ENCODE data around the gene MVB12A. TPM values are rescaled to one million over a fixed set of nuclear protein-coding genes. Genes with fewer than 3 reads are reported as not detected.

MVB12A gene
- total RNA-seq, 1 donor from 2014 or later, result 39.4 TPM

- H3K36me3 Mint-ChIP-seq (ENCODE audit: low read depth), result no peaks in the 10 kb centered on the region
- peaks cover 14% of the 10 kb centered on the region for H3K4me1 Mint-ChIP-seq (ENCODE audit: low read depth)
- H3K4me3 Mint-ChIP-seq (ENCODE audit: unreplicated experiment), result no peak overlapping the region
- no peak for TF ChIP-seq CTCF (IDR thresholded peaks at IDR 0.05)
- no peaks in the 10 kb centered on the region for H3K27me3 Mint-ChIP-seq (ENCODE audit: low read depth)
- peaks cover 4% of the 10 kb centered on the region for H3K9me3 Mint-ChIP-seq (ENCODE audit: low read depth)
- H3K27ac Mint-ChIP-seq (ENCODE audit: unreplicated experiment), result no peak overlapping the region
- DNase-seq (ENCODE audit: low spot score), result no peak
These were observed 39.3 kb upstream of the MVB12A start for GRCh38 chr19:17380426-17381138.

DNA sequence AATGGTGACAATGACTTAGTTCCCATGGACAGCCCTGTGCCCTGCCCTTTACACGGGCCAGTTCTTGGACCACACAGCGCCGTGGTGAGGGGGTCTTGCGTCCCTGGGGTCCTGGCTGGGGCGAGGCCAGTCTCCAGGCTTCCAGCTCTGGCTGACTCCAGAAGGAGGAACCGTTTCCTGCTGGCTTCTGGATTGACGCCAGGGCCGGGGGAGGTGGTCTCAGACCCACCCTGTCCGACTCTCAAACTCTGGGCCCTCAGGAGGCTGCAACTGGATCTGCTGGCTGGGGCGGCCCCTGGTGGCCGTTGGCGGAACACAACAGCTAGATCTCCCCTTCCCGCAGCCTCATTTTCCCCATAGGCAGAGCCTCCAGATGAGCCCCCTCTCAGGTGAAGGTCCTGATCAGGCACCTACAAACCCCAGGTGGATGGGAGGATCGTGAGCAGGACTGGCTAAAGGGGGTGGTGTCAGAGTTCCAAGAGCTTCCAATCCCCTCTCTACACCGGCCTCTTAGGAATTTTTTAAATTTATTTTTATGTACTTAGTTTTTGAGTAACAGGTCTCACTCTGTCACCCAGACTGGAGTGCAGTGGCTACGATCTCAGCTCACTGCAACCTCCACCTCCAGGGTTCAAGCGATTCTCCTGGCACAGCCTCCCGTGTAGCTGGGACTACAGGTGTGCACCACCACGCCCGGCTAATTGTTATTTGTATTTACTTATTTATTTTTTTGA lies 33.8 kb upstream of the MVB12A start:
- Mint-ChIP-seq H3K4me1 (ENCODE audit: low read depth) (peaks cover 14% of the 10 kb centered on the region), H3K27ac (ENCODE audit: unreplicated experiment) (no peak overlapping the region), H3K36me3 (ENCODE audit: low read depth) (no peaks in the 10 kb centered on the region), H3K27me3 (ENCODE audit: low read depth) (no peaks in the 10 kb centered on the region), H3K4me3 (ENCODE audit: unreplicated experiment) (no peak overlapping the region), H3K9me3 (ENCODE audit: low read depth) (peaks cover 3% of the 10 kb centered on the region)
- no peak for DNase-seq (ENCODE audit: low spot score)
- TF ChIP-seq CTCF (IDR thresholded peaks at IDR 0.05), result peak; percentile 96

- H3K4me3 Mint-ChIP-seq (ENCODE audit: unreplicated experiment), result no peak overlapping the region
- no peak for DNase-seq (ENCODE audit: low spot score)
- no peaks in the 10 kb centered on the region for H3K27me3 Mint-ChIP-seq (ENCODE audit: low read depth)
These were observed 30.6 kb upstream of the MVB12A start for GRCh38 chr19:17389288-17389687.

DNA sequence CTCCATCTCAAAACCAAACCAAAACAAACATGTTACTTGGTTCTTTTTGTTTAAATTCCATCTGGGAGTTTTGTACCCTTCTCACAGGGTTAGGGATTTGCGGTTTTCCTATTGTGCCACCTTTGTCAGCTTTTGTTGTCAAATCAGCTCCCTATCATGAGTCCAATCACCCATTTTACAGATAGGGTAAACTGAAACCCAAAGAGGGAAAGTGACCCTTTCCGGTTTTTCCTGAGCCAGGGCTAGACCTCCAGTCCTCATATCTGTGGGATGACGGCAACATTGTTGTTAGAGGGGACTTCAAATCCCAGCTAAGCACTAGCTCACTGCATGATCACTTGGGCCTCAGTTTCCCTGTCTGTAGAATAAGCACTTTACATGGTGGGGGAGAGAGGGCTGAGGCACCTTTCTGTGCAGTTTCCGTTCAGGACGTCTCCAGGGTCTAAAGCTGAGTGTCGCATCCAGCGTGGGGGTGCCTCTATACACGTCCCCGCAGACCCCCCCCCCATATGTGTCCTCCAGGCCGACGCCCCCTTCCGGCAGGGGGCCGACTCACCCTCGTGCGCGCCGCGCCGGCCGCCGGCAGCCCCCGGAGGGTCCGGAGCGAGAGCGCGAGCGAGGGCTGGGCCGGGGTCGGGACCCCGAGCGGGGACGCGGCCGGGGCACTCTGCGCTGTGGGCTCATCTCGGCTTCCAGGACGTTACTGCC lies 29.7 kb upstream of the MVB12A start:
- DNase-seq (ENCODE audit: low spot score), result no peak
- Mint-ChIP-seq H3K36me3 (ENCODE audit: low read depth) (no peaks in the 10 kb centered on the region), H3K27ac (ENCODE audit: unreplicated experiment) (no peak overlapping the region), H3K27me3 (ENCODE audit: low read depth) (no peaks in the 10 kb centered on the region), H3K4me1 (ENCODE audit: low read depth) (peaks cover 10% of the 10 kb centered on the region), H3K9me3 (ENCODE audit: low read depth) (peaks cover 3% of the 10 kb centered on the region), H3K4me3 (ENCODE audit: unreplicated experiment) (peak overlapping the region; percentile 89)
- TF ChIP-seq CTCF (IDR thresholded peaks at IDR 0.05), result peak; percentile 52

More at GRCh38 chr19:17389288-17389687, 30.6 kb upstream of the MVB12A start:
- Mint-ChIP-seq H3K9me3 (ENCODE audit: low read depth) (peaks cover 3% of the 10 kb centered on the region), H3K36me3 (ENCODE audit: low read depth) (no peaks in the 10 kb centered on the region), H3K27ac (ENCODE audit: unreplicated experiment) (no peak overlapping the region), H3K4me1 (ENCODE audit: low read depth) (peaks cover 10% of the 10 kb centered on the region)
- TF ChIP-seq CTCF (IDR thresholded peaks at IDR 0.05), result no peak

Data from chondrocyte (in vitro differentiated cells).